Adrenal gland (tissue), 5 donors: ENCODE measurements around the gene CEP250.

ENCODE experiments used
- CTCF ChIP-seq, 6 experiments: fragments of 450-650 bp in 4 of 6; fragments of 200-600 bp in 2 of 6; sonication (generic) in 1 of 6; IDR thresholded peaks; 1 replicate in 5 of 6; 2 replicates in 1 of 6; pipeline versions ENCODE4 v1.5.1 to v1.8.0; 2016 to 2021; ENCODE audit warnings: antibody characterized with exemption in 6 of 6, mild to moderate bottlenecking in 2 of 6, moderate library complexity in 1 of 6
- POLR2A ChIP-seq, 2 donors: fragments of 450-650 bp; IDR thresholded peaks; one replicate each; pipeline ENCODE4 v1.6.1; 2017; ENCODE audit warnings: antibody characterized with exemption in 2 of 2, mild to moderate bottlenecking in 2 of 2, moderate library complexity in 1 of 2
- donor health status: DM: no; HTN: no; CAD: no.

- TF ChIP-seq POLR2A (IDR thresholded peaks at IDR 0.05) (no peak), CTCF (IDR thresholded peaks at IDR 0.05) (peak; percentile 84 to 95 (median 90))
Measured at GRCh38 chr20:35447082-35447789, 8.2 kb upstream of the CEP250 start.
